Small intestine (tissue), 7 donors: Measurements from ENCODE around the gene VOPP1. TPM values are rescaled to one million over a fixed set of nuclear protein-coding genes. Genes with fewer than 3 reads are reported as not detected.
A peak's percentile ranks its signal among the peaks of the same experiment; 100 is the strongest.

Experiments
- DNase-seq, 2 donors: peaks; one replicate each; pipeline versions ENCODE4 v3.0.0 to v3.0.0-alpha.2; 2013
- FAIRE-seq: peaks from 2 replicates; lab custom pipeline; 2012; peaks lifted over from hg19 to GRCh38; lab: Jason Lieb, UNC
- H3K27ac ChIP-seq, 3 donors: one replicate each; pipeline ENCODE4 v1.5.1; 2013; ENCODE audit warnings: low read length in 2 of 3, mild to moderate bottlenecking in 2 of 3, control low read depth in 1 of 3, inconsistent platforms in 1 of 3, low read depth in 1 of 3, moderate library complexity in 1 of 3
- H3K27me3 ChIP-seq, 3 donors: one replicate each; pipeline ENCODE4 v1.6.1; 2013; ENCODE audit warnings: low read length in 3 of 3, inconsistent platforms in 1 of 3; ENCODE audit not compliant: control insufficient read depth in 3 of 3, insufficient read depth in 3 of 3
- H3K36me3 ChIP-seq, 3 donors: one replicate each; pipeline ENCODE4 v1.6.1; 2013; ENCODE audit warnings: low read length in 3 of 3, inconsistent platforms in 1 of 3, low read depth in 1 of 3, mild to moderate bottlenecking in 1 of 3, moderate library complexity in 1 of 3; ENCODE audit not compliant: control insufficient read depth in 3 of 3, insufficient read depth in 2 of 3
- H3K4me1 ChIP-seq, 3 donors: one replicate each; pipeline ENCODE4 v1.6.1; 2013; ENCODE audit warnings: low read length in 2 of 3, inconsistent platforms in 1 of 3, low read depth in 1 of 3, mild to moderate bottlenecking in 1 of 3, moderate library complexity in 1 of 3; ENCODE audit not compliant: control insufficient read depth in 3 of 3, insufficient read depth in 2 of 3
- H3K4me3 ChIP-seq, 3 donors: one replicate each; pipeline ENCODE4 v1.5.1; 2013; ENCODE audit warnings: low read length in 3 of 3, control low read depth in 1 of 3, inconsistent platforms in 1 of 3, low read depth in 1 of 3, mild to moderate bottlenecking in 1 of 3, moderate library complexity in 1 of 3
- H3K9me3 ChIP-seq, 2 donors: one replicate each; pipeline ENCODE4 v1.6.1; 2013; ENCODE audit warnings: low read depth in 1 of 2, low read length in 1 of 2; ENCODE audit not compliant: control insufficient read depth in 2 of 2, insufficient read depth in 1 of 2
- WGBS, 3 donors: extraction: QIAGEN DNeasy Blood & Tissue Kit; methylation state at CpG; one replicate each; pipeline ENCODE4 v1.1.7; 2013; 5-methylcytosine and 5-hydroxymethylcytosine counted together
- polyA plus RNA-seq, 4 donors: library from polyadenylated mRNA; stranded (reverse) in 3 of 4; unstranded in 1 of 4; fragments of 200-250 nt in 3 of 4; fragments of 120-200 nt in 1 of 4; gene quantifications; one replicate each; pipeline versions ENCODE4 v1.2.1 to v1.2.3, GENCODE V29; 2013
- donor health status: healthy with polysubstance abuse.
- donor health status: control.
- donor health status: control.
- donor health status: Bipolar disorder and iron deficiency.
- donor health status: healthy.

VOPP1 gene
- polyA plus RNA-seq, 4 donors, result 24.6 to 37.8 (median 33.1) TPM

DNA sequence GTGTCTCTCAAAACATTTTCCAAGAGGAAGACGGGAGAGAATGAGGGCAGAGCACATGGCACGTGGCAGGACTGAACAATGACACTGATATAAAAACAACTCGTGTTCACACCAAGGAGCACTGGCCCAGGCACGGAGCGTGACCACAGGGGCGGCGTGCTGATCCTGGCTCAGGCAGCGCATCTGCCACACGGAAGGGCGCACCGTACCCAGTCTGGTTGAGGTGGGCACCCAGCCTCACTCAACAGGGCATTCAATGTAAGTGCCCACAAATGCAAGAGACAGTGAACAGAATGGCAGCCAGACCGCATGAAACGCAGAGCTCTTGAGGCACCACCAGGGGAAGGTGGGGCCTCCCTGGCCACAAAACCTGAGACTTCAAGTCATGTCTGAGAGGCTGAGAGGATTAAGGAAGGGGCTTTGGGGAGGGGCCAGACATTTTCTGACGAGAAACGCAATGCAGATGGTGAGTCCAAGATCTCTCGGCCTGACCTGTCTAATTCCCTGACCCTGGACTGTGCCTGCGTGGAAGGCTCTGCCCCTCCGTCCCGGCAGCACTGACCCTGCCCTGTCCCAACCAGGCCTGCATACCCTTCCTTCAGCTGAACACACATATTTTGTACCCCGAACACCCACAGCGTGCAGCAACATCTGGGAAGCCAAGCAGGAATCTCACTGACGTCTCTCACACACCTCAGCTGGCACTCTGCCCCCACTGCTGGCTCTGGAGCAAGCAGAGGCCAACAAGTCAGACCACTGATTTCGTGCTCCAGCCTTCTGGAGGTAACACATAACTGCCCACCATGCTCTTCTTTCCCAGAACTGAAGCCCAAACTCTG lies 35.5 kb downstream of the VOPP1 start:
- Histone ChIP-seq H3K27me3 (no peaks in the 10 kb centered on the region), H3K4me3 (no peak overlapping the region), H3K36me3 (peaks cover 0 to 3% (median 0%) of the 10 kb centered on the region in 3 donors), H3K9me3 (no peaks in the 10 kb centered on the region), H3K27ac (peak overlapping the region in 2 of 3 donors; percentile 35 to 59), H3K4me1 (peaks cover 7 to 18% (median 16%) of the 10 kb centered on the region in 3 donors)
- DNase-seq (no peak), FAIRE-seq (no peak)
- 79 to 88% (median 85%) methylated on average over 23 of the region's 23 CpGs for WGBS, 3 donors

DNA sequence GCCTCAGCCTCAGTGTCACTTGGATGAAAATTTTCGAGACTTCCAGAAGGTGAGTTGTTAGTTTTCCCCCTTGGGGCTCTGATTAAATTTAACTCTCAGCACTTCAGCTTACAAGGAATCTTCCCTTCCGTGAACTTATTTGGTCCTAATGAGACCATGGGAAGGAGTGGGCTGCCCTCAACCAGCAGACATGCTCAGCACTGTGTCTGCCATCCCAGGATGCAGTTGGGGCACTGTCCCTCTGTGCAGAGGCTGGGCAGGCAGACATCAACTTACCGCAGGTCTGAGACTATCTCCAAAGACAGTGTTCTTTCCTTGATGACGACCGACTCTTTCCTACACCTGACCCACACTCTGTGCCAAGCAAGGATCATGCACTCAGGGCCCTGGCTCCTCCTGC lies 36.7 kb downstream of the VOPP1 start:
- Histone ChIP-seq H3K36me3 (peaks cover 0 to 3% (median 0%) of the 10 kb centered on the region in 3 donors), H3K9me3 (no peaks in the 10 kb centered on the region), H3K4me1 (peaks cover 7 to 18% (median 16%) of the 10 kb centered on the region in 3 donors), H3K27ac (peak overlapping the region in 1 of 3 donors; percentile 93), H3K4me3 (no peak overlapping the region), H3K27me3 (no peaks in the 10 kb centered on the region)
- DNase-seq, result no peak
- no peak for FAIRE-seq
- whole genome bisulfite sequencing, 3 donors, result 81 to 88% (median 84%) methylated on average over 5 of the region's 5 CpGs

GRCh38 chr7:55534916-55535590 lies 37.2 kb downstream of the VOPP1 start:
- 75 to 83% (median 77%) methylated on average over 6 of the region's 6 CpGs for WGBS, 3 donors
- DNase-seq, result peak in 1 of 2 donors; percentile 59
- no peaks in the 10 kb centered on the region for H3K27me3 ChIP-seq
- FAIRE-seq, result no peak
- no peak overlapping the region for H3K4me3 ChIP-seq
- H3K4me1 ChIP-seq, result peaks cover 7 to 18% (median 16%) of the 10 kb centered on the region in 3 donors
- no peaks in the 10 kb centered on the region for H3K9me3 ChIP-seq
- no peaks in the 10 kb centered on the region for H3K36me3 ChIP-seq
- H3K27ac ChIP-seq, result peak overlapping the region in 2 of 3 donors; percentile 57 to 93

DNA sequence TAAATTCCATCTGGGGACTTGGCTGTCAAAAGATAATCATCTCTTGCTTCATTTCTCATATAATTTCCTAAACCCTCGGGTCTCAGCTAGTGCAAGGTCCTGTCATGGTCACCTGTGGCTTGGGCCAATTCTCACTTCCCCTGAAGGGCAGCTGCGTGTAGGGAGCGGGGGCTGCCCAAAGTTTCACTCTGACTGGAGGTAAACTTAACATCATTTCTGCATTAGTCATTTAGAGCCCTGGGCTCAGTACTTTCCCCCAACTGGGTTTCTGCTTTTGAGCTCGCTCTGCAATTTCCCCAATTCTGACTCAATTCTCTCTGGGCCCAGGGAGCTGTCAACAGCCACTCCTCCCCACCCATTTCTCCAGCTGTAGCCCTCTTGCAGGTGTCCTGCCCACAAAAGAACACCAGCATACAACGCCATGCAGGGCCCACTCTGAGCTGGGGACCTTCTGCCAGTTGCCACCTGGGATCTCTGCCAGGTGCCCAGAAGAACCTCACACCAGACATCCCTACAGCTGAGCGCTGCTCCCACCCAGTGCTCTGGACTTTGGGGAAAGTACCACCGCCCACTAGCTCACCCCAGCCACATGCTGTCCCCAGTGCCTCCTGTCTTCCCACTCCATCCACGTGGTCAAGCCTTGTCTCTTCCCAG lies 37.9 kb downstream of the VOPP1 start:
- H3K4me3 ChIP-seq, result no peak overlapping the region
- peak overlapping the region in 1 of 3 donors; percentile 93 for H3K27ac ChIP-seq
- H3K27me3 ChIP-seq, result no peaks in the 10 kb centered on the region
- no peaks in the 10 kb centered on the region for H3K36me3 ChIP-seq
- no peaks in the 10 kb centered on the region for H3K9me3 ChIP-seq
- DNase-seq, result no peak
- peaks cover 7 to 18% (median 16%) of the 10 kb centered on the region in 3 donors for H3K4me1 ChIP-seq
- WGBS, 3 donors, result 60 to 82% (median 61%) methylated on average over 8 of the region's 8 CpGs
- FAIRE-seq, result no peak

GRCh38 chr7:55533729-55534080 lies 38.6 kb downstream of the VOPP1 start:
- Histone ChIP-seq H3K4me1 (peaks cover 7 to 18% (median 16%) of the 10 kb centered on the region in 3 donors), H3K27ac (peak overlapping the region in 2 of 3 donors; percentile 43 to 90), H3K4me3 (no peak overlapping the region), H3K36me3 (no peaks in the 10 kb centered on the region), H3K9me3 (no peaks in the 10 kb centered on the region), H3K27me3 (no peaks in the 10 kb centered on the region)
- DNase-seq, result no peak
- no peak for FAIRE-seq
- 61 to 74% (median 72%) methylated on average over 2 of the region's 2 CpGs for WGBS, 3 donors

DNA sequence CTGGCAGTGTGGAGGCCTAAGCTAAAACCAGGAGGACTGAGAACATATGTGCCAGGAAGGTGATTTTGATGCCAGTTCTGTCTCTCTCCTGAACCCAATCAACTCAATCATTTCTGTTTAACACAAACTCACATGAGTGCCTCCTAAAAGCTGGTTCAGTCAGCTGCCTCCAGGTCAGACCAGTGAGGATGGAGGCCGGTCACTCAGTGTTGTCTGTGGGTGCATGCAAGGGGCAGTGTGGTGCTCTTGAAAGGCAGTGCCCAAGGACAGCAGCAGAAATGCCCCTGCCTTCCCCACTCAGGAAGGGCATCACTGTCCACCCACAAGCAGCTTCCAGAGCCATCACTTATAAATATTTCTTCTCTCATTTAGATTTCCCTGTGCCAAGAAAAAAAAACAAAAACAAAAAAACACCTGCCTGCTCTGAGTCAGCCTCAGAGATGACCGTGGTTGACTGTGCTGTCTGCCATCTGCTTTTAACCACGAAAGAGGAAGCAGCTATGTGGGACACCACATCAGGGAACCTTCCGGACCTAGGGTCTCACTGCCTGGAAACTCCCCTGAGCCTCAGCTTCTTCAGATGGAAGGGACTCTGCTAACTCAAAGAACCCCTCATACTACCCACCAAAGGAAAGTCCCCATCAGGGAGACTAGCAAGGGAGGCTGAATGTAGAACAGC lies 39.1 kb downstream of the VOPP1 start:
- H3K4me3 ChIP-seq, result no peak overlapping the region
- no peak for FAIRE-seq
- H3K27me3 ChIP-seq, result no peaks in the 10 kb centered on the region
- no peaks in the 10 kb centered on the region for H3K36me3 ChIP-seq
- H3K27ac ChIP-seq, result peak overlapping the region in 2 of 3 donors; percentile 43 to 90
- DNase-seq, result peak in 1 of 2 donors; percentile 42
- 29 to 54% (median 49%) methylated on average over 4 of the region's 4 CpGs for WGBS, 3 donors
- H3K9me3 ChIP-seq, result no peaks in the 10 kb centered on the region
- H3K4me1 ChIP-seq, result peaks cover 7 to 18% (median 16%) of the 10 kb centered on the region in 3 donors

DNA sequence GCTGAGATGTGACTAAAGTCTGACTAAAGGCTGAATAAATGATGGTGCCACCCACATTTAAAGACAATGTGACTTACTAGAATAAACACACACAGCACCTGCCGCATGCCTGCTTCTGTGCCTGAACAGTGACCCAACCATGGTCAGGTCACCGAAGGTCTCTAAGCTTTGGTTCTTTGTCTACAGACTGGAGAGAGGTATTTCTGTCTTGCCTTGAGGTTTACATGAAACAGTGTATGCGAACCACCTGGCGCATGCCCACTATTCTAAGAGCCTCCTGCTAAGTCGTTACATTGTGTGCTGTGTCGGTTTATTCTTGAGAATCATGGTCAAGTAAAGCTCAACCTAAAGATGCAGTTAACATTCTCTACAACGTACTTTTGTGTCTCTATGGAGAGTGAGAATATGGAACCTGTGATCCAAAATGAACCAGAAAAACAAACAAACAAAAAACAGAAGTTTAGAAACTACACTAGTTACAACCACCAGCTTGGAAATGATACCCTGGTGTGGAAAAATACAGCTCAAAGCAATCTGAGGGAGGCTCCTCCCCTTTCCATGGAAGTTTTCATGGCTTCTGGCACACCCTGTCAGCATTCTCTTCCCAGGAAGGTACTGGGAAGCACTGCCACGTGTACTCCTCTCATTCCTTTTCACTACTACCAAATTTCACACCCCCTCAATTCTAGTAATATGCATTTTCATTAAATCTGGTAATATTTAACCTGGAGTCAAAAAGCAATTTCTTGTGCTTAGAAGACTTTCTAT lies 40.0 kb downstream of the VOPP1 start:
- no peak overlapping the region for H3K4me3 ChIP-seq
- H3K36me3 ChIP-seq, result no peaks in the 10 kb centered on the region
- H3K4me1 ChIP-seq, result peaks cover 7 to 18% (median 16%) of the 10 kb centered on the region in 3 donors
- DNase-seq, result no peak
- WGBS, 3 donors, result 79 to 86% (median 83%) methylated on average over 8 of the region's 8 CpGs
- peak overlapping the region in 2 of 3 donors; percentile 39 to 84 for H3K27ac ChIP-seq
- no peaks in the 10 kb centered on the region for H3K27me3 ChIP-seq
- FAIRE-seq, result no peak
- H3K9me3 ChIP-seq, result no peaks in the 10 kb centered on the region
